Esophagus squamous epithelium (tissue), 5 donors: Measurements from ENCODE around the gene USP35. TPM values are rescaled to one million over a fixed set of nuclear protein-coding genes. Genes with fewer than 3 reads are reported as not detected.
"Not testable (repeated sequence)": the region's sequence is repeated elsewhere in the genome, so short reads cannot be mapped to it uniquely, and the experiment has no call there.

Experiments used
- DNase-seq: peaks from one replicate; lab custom pipeline; 2025; lab: John Stamatoyannopoulos, UW
- H3K27ac ChIP-seq, 4 donors: fragments of 200-600 bp; sonication (generic); one replicate each; pipeline ENCODE4 v1.5.1; 2016 to 2019; ENCODE audit warnings: mild to moderate bottlenecking in 1 of 4
- H3K27me3 ChIP-seq, 4 donors: fragments of 200-600 bp; sonication (generic); 1 replicate in 3 of 4; 2 replicates in 1 of 4; pipeline versions ENCODE4 v1.5.1 to v1.6.0; 2017 to 2021; ENCODE audit warnings: antibody characterized with exemption in 1 of 4
- H3K36me3 ChIP-seq, 3 donors: fragments of 200-600 bp; sonication (generic); one replicate each; pipeline ENCODE4 v1.5.1; 2016 to 2019
- H3K4me1 ChIP-seq, 3 donors: fragments of 200-600 bp; sonication (generic); one replicate each; pipeline ENCODE4 v1.5.1; 2017 to 2019
- H3K4me3 ChIP-seq, 4 donors: fragments of 200-600 bp; sonication (generic); 1 replicate in 3 of 4; 2 replicates in 1 of 4; pipeline ENCODE4 v1.5.1; 2016 to 2019; ENCODE audit warnings: mild to moderate bottlenecking in 2 of 4, moderate library complexity in 1 of 4
- H3K9me3 ChIP-seq, 3 donors: fragments of 200-600 bp; sonication (generic); one replicate each; pipeline ENCODE4 v1.5.1; 2016 to 2019
- CTCF ChIP-seq, 6 experiments: fragments of 450-650 bp in 4 of 6; fragments of 200-600 bp in 2 of 6; sonication (generic) in 2 of 6; IDR thresholded peaks; one replicate each; pipeline ENCODE4 v1.5.1; 2016 to 2019; ENCODE audit warnings: antibody characterized with exemption in 6 of 6, mild to moderate bottlenecking in 4 of 6, moderate library complexity in 4 of 6
- POLR2A ChIP-seq, 4 donors: fragments of 450-650 bp; IDR thresholded peaks; one replicate each; pipeline ENCODE4 v1.6.1; 2017; ENCODE audit warnings: antibody characterized with exemption in 4 of 4, mild to moderate bottlenecking in 4 of 4, moderate library complexity in 3 of 4
- WGBS, 2 donors: methylation state at CpG; one replicate each; pipeline ENCODE4 v1.1.5; 2018; 5-methylcytosine and 5-hydroxymethylcytosine counted together
- intact Hi-C: fragments of 100-400 bp; cut with DNase I; formaldehyde crosslinking; loops from one replicate; pipeline ENCODE4 v1.15.0; 2022
- total RNA-seq, 4 donors: library from RNA; depleted of rRNA; stranded (reverse); fragments of >200 nt; gene quantifications; one replicate each; pipeline ENCODE4 v1.1.0, GENCODE V29; 2016
- donor health status: DM: yes; HTN: yes; CAD: no.

Gene USP35
- total RNA-seq, 4 donors from 2014 or later: 4.5 to 7.0 (median 6.1) TPM

GRCh38 chr11:78170413-78170812, 18.3 kb upstream of the USP35 start:
- intact Hi-C loops: no loop called here
- H3K27ac ChIP-seq: peak overlapping the region in 3 of 4 donors; percentile 73 to 91 (median 81)

GRCh38 chr11:78170874-78171549, 17.7 kb upstream of the USP35 start:
- intact Hi-C loops: no loop called here
- 70 to 90% methylated on average over 6 to 7 of the region's 7 CpGs for WGBS, 2 donors
- DNase-seq: no peak
- Histone ChIP-seq H3K9me3 (no peaks in the 10 kb centered on the region), H3K4me3 (no peak overlapping the region), H3K27me3 (no peaks in the 10 kb centered on the region), H3K27ac (peak overlapping the region in 1 of 4 donors; percentile 21), H3K36me3 (peaks cover 0 to 37% (median 0%) of the 10 kb centered on the region in 3 donors), H3K4me1 (peaks cover 5 to 23% (median 8%) of the 10 kb centered on the region in 3 donors)
- TF ChIP-seq POLR2A (IDR thresholded peaks at IDR 0.05): no peak
- no peak for TF ChIP-seq CTCF (IDR thresholded peaks at IDR 0.05)

More at GRCh38 chr11:78170413-78170812, 18.3 kb upstream of the USP35 start:
- WGBS, 2 donors: 85 to 87% methylated on average over 10 of the region's 11 CpGs
- no peaks in the 10 kb centered on the region for H3K9me3 ChIP-seq
- TF ChIP-seq POLR2A (IDR thresholded peaks at IDR 0.05): no peak
- TF ChIP-seq CTCF (IDR thresholded peaks at IDR 0.05): no peak
- H3K27me3 ChIP-seq: no peaks in the 10 kb centered on the region
- no peak for DNase-seq
- H3K36me3 ChIP-seq: peaks cover 0 to 37% (median 0%) of the 10 kb centered on the region in 3 donors
- H3K4me3 ChIP-seq: no peak overlapping the region
- peaks cover 5 to 23% (median 8%) of the 10 kb centered on the region in 3 donors for H3K4me1 ChIP-seq

GRCh38 chr11:78171951-78172350, 16.8 kb upstream of the USP35 start:
- no peak overlapping the region for H3K4me3 ChIP-seq
- intact Hi-C loops: no loop called here
- TF ChIP-seq CTCF (IDR thresholded peaks at IDR 0.05) (no peak), POLR2A (IDR thresholded peaks at IDR 0.05) (no peak)
- H3K9me3 ChIP-seq: no peaks in the 10 kb centered on the region
- H3K27ac ChIP-seq: no peak overlapping the region
- no peak for DNase-seq
- H3K27me3 ChIP-seq: no peaks in the 10 kb centered on the region
- peaks cover 5 to 23% (median 8%) of the 10 kb centered on the region in 3 donors for H3K4me1 ChIP-seq
- WGBS, 2 donors: 96 to 100% methylated on average over 2 to 3 of the region's 6 CpGs
- H3K36me3 ChIP-seq: peaks cover 0 to 47% (median 0%) of the 10 kb centered on the region in 3 donors

GRCh38 chr11:78175862-78176261, 12.9 kb upstream of the USP35 start:
- H3K27ac ChIP-seq, H3K9me3 ChIP-seq, H3K27me3 ChIP-seq, intact Hi-C loops, H3K4me3 ChIP-seq, DNase-seq: not testable (repeated sequence)
- WGBS, 2 donors: 100% methylated on average over 1 of the region's 3 CpGs
- Histone ChIP-seq H3K4me1 (peaks cover 0 to 10% (median 0%) of the 10 kb centered on the region in 3 donors), H3K36me3 (peaks cover 0 to 57% (median 0%) of the 10 kb centered on the region in 3 donors)

- intact Hi-C loops: no loop called here
- DNase-seq: no peak
- whole genome bisulfite sequencing, 2 donors: 90 to 93% methylated on average over 6 to 7 of the region's 10 CpGs
Measured at GRCh38 chr11:78176605-78177141, 12.0 kb upstream of the USP35 start.

More at GRCh38 chr11:78176605-78177141, 12.0 kb upstream of the USP35 start:
- Histone ChIP-seq H3K36me3 (peaks cover 0 to 57% (median 0%) of the 10 kb centered on the region in 3 donors), H3K4me1 (peaks cover 0 to 18% (median 0%) of the 10 kb centered on the region in 3 donors), H3K4me3 (no peak overlapping the region), H3K27me3 (no peaks in the 10 kb centered on the region), H3K9me3 (no peaks in the 10 kb centered on the region), H3K27ac (no peak overlapping the region)
- TF ChIP-seq POLR2A (IDR thresholded peaks at IDR 0.05): no peak
- TF ChIP-seq CTCF (IDR thresholded peaks at IDR 0.05): no peak
